Measurements from ENCODE around the gene CD37. TPM values are rescaled to one million over a fixed set of nuclear protein-coding genes. Genes with fewer than 3 reads are reported as not detected.
A peak's percentile ranks its signal among the peaks of the same experiment; 100 is the strongest.
"Not testable (repeated sequence)": the region's sequence is repeated elsewhere in the genome, so short reads cannot be mapped to it uniquely, and the experiment has no call there.

Gene CD37
- total and polyA plus RNA-seq, 12 donors: 0.61 to 27.1 (median 14.6) TPM

GRCh38 chr19:49327878-49328544, 7.2 kb upstream of the CD37 start:
- intact Hi-C loops (cut with DNase I): no loop called here
- no peak overlapping the region for H3K27ac ChIP-seq
- H3K4me1 ChIP-seq (replicated peaks in 1 of 2): no peaks in the 10 kb centered on the region
- DNase-seq: peak in 3 of 7 donors; percentile 6 to 49 (median 17)
- H3K9me3 ChIP-seq (replicated peaks in 1 of 3): no peaks in the 10 kb centered on the region
- H3K4me3 ChIP-seq: no peak overlapping the region
- H3K36me3 ChIP-seq (replicated peaks in 1 of 2): no peaks in the 10 kb centered on the region
- WGBS, 4 donors: 32 to 61% (median 44%) methylated on average over 2 of the region's 2 CpGs
- TF ChIP-seq POLR2A (IDR thresholded peaks at IDR 0.05) (no peak), CTCF (IDR thresholded peaks at IDR 0.05) (peak; percentile 34 to 58 (median 53))
- H3K27me3 ChIP-seq: no peaks in the 10 kb centered on the region

- Histone ChIP-seq H3K4me3 (no peak overlapping the region), H3K9me3 (replicated peaks in 1 of 3) (no peaks in the 10 kb centered on the region), H3K36me3 (replicated peaks in 1 of 2) (no peaks in the 10 kb centered on the region), H3K27ac (no peak overlapping the region), H3K27me3 (no peaks in the 10 kb centered on the region), H3K4me1 (replicated peaks in 1 of 2) (no peaks in the 10 kb centered on the region)
- TF ChIP-seq POLR2A (IDR thresholded peaks at IDR 0.05): no peak
- DNase-seq: peak in 1 of 7 donors; percentile 11
- intact Hi-C loops (cut with DNase I): no loop called here
- WGBS, 4 donors: 87 to 96% (median 91%) methylated on average over 2 of the region's 2 CpGs
These were observed 6.5 kb upstream of the CD37 start for GRCh38 chr19:49328741-49329140.

- H3K4me1 ChIP-seq (replicated peaks in 1 of 2); intact Hi-C loops (cut with DNase I); H3K36me3 ChIP-seq (replicated peaks in 1 of 2); H3K4me3 ChIP-seq; H3K27me3 ChIP-seq; H3K27ac ChIP-seq; H3K9me3 ChIP-seq (replicated peaks in 1 of 3): not testable (repeated sequence)
- WGBS, 4 donors: 89 to 96% (median 95%) methylated on average over 4 of the region's 4 CpGs
- peak in 1 of 7 donors; percentile 17 for DNase-seq
These were observed 4.0 kb upstream of the CD37 start for GRCh38 chr19:49331187-49331586.

GRCh38 chr19:49331616-49332055, 3.6 kb upstream of the CD37 start:
- Histone ChIP-seq H3K4me1 (replicated peaks in 1 of 2) (no peaks in the 10 kb centered on the region), H3K36me3 (replicated peaks in 1 of 2) (no peaks in the 10 kb centered on the region), H3K4me3 (no peak overlapping the region), H3K27ac (no peak overlapping the region), H3K9me3 (replicated peaks in 1 of 3) (no peaks in the 10 kb centered on the region), H3K27me3 (no peaks in the 10 kb centered on the region)
- TF ChIP-seq POLR2A (IDR thresholded peaks at IDR 0.05): no peak
- no peak for TF ChIP-seq CTCF (IDR thresholded peaks at IDR 0.05)
- intact Hi-C loops (cut with DNase I): no loop called here
- WGBS, 4 donors: 53 to 85% (median 68%) methylated on average over 2 of the region's 2 CpGs
- peak in 4 of 7 donors; percentile 42 to 63 (median 49) for DNase-seq

GRCh38 chr19:49332691-49333417, 2.4 kb upstream of the CD37 start:
- 87 to 88% (median 87%) methylated on average over 12 to 13 of the region's 13 CpGs for WGBS, 4 donors
- H3K9me3 ChIP-seq (replicated peaks in 1 of 3); H3K4me1 ChIP-seq (replicated peaks in 1 of 2); H3K4me3 ChIP-seq; intact Hi-C loops (cut with DNase I); H3K27me3 ChIP-seq; H3K27ac ChIP-seq; H3K36me3 ChIP-seq (replicated peaks in 1 of 2): not testable (repeated sequence)
- peak in 1 of 7 donors; percentile 17 for DNase-seq

Data from adrenal gland (tissue), 12 donors.